Sigmoid colon (tissue), 7 donors: ENCODE results near the gene CHAF1B. TPM values are rescaled to one million over a fixed set of nuclear protein-coding genes. Genes with fewer than 3 reads are reported as not detected.
"Not testable (repeated sequence)": the region's sequence is repeated elsewhere in the genome, so short reads cannot be mapped to it uniquely, and the experiment has no call there.

ENCODE experiments used
- DNase-seq: peaks from one replicate; pipeline ENCODE4 v3.0.0-alpha.2; 2019
- H3K27ac ChIP-seq, 4 donors: fragments of 200-600 bp; sonication (generic); one replicate each; pipeline ENCODE4 v1.5.1; 2016 to 2019; ENCODE audit warnings: mild to moderate bottlenecking in 1 of 4
- H3K27me3 ChIP-seq, 3 donors: fragments of 200-600 bp; sonication (generic); one replicate each; pipeline ENCODE4 v1.5.1; 2019; ENCODE audit warnings: mild to moderate bottlenecking in 1 of 3
- H3K36me3 ChIP-seq, 4 donors: fragments of 200-600 bp; sonication (generic); one replicate each; pipeline ENCODE4 v1.5.1; 2016 to 2019
- H3K4me1 ChIP-seq, 4 donors: fragments of 200-600 bp; sonication (generic); one replicate each; pipeline ENCODE4 v1.5.1; 2017 to 2019
- H3K4me3 ChIP-seq, 4 donors: fragments of 200-600 bp; sonication (generic); one replicate each; pipeline ENCODE4 v1.5.1; 2017 to 2019; ENCODE audit warnings: mild to moderate bottlenecking in 2 of 4, moderate library complexity in 1 of 4
- H3K9me3 ChIP-seq, 4 donors: fragments of 200-600 bp in 3 of 4; sonication (generic) in 3 of 4; one replicate each; pipeline versions ENCODE4 v1.5.1 to v1.6.1; 2013 to 2019
- EP300 ChIP-seq, 4 donors: sonication (generic); formaldehyde crosslinking; IDR thresholded peaks; one replicate each; pipeline ENCODE4 v1.6.1; 2017; ENCODE audit warnings: antibody characterized with exemption in 4 of 4
- POLR2A ChIP-seq, 2 donors: fragments of 450-650 bp; IDR thresholded peaks; one replicate each; pipeline ENCODE4 v1.6.1; 2016; ENCODE audit warnings: antibody characterized with exemption in 2 of 2, mild to moderate bottlenecking in 2 of 2, moderate library complexity in 2 of 2
- POLR2AphosphoS5 ChIP-seq, 4 donors: sonication (generic); formaldehyde crosslinking; IDR thresholded peaks; one replicate each; pipeline ENCODE4 v1.6.1; 2017; ENCODE audit warnings: antibody characterized with exemption in 4 of 4
- WGBS, 2 donors: extraction: QIAGEN DNeasy Blood & Tissue Kit; methylation state at CpG; one replicate each; pipeline ENCODE4 v1.1.7; 2013; 5-methylcytosine and 5-hydroxymethylcytosine counted together
- intact Hi-C: fragments of 100-400 bp; cut with DNase I; formaldehyde crosslinking; loops from one replicate; pipeline ENCODE4 v1.15.1; 2023
- polyA plus RNA-seq, 3 donors: library from polyadenylated mRNA; stranded (reverse); fragments of 200-250 nt; gene quantifications; one replicate each; pipeline ENCODE4 v1.2.3, GENCODE V29; 2013
- total RNA-seq, 4 donors: library from RNA; depleted of rRNA; stranded (reverse); fragments of >200 nt; gene quantifications; one replicate each; pipeline ENCODE4 v1.1.0, GENCODE V29; 2016
- TF ChIP-seq, protein P1 (sequence below), 4 experiments: fragments of 450-650 bp in 3 of 4; fragments of 200-600 bp in 1 of 4; IDR thresholded peaks; one replicate each; pipeline ENCODE4 v1.5.1; 2016 to 2019; ENCODE audit warnings: antibody characterized with exemption in 4 of 4, mild to moderate bottlenecking in 3 of 4, moderate library complexity in 2 of 4
- donor health status: healthy with polysubstance abuse.
- donor health status: Bipolar disorder and iron deficiency.
- donor health status: healthy.

Gene CHAF1B
- total and polyA plus RNA-seq, 7 donors = 0.36 to 3.5 (median 0.66) TPM

GRCh38 chr21:36375994-36376393 lies 9.2 kb upstream of the CHAF1B start:
- Histone ChIP-seq H3K4me1 (no peaks in the 10 kb centered on the region), H3K4me3 (no peak overlapping the region), H3K36me3 (peaks cover 15 to 73% (median 30%) of the 10 kb centered on the region in 4 donors), H3K9me3 (no peaks in the 10 kb centered on the region), H3K27me3 (no peaks in the 10 kb centered on the region), H3K27ac (no peak overlapping the region)
- intact Hi-C loops = no loop called here
- TF ChIP-seq, protein P1, sequence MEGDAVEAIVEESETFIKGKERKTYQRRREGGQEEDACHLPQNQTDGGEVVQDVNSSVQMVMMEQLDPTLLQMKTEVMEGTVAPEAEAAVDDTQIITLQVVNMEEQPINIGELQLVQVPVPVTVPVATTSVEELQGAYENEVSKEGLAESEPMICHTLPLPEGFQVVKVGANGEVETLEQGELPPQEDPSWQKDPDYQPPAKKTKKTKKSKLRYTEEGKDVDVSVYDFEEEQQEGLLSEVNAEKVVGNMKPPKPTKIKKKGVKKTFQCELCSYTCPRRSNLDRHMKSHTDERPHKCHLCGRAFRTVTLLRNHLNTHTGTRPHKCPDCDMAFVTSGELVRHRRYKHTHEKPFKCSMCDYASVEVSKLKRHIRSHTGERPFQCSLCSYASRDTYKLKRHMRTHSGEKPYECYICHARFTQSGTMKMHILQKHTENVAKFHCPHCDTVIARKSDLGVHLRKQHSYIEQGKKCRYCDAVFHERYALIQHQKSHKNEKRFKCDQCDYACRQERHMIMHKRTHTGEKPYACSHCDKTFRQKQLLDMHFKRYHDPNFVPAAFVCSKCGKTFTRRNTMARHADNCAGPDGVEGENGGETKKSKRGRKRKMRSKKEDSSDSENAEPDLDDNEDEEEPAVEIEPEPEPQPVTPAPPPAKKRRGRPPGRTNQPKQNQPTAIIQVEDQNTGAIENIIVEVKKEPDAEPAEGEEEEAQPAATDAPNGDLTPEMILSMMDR (IDR thresholded peaks at IDR 0.05) = no peak
- TF ChIP-seq EP300 (IDR thresholded peaks at IDR 0.05) (no peak), POLR2AphosphoS5 (IDR thresholded peaks at IDR 0.05) (no peak), POLR2A (IDR thresholded peaks at IDR 0.05) (no peak)
- no peak for DNase-seq

DNA sequence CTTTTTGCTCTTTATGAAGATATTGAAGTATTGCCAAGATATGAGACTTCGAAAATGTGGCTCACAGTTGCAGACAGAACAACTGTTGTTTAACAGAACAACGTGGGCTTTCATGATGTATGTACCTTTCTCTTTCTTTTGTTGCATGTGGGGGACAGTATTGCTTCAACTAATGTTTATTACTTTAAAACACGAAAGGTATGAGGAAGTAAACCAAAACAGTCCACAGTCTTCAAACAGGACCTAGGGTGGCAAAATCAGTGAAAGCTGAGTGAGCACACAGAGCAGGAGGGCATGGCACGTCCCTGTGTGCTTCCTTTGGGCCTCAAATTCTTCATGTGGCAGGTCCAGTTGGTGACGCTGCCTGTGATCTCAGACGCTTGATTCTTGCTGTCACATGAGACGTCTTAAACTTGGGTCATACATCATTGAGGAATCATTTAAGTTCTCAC lies 7.8 kb upstream of the CHAF1B start:
- no peak for TF ChIP-seq EP300 (IDR thresholded peaks at IDR 0.05)
- TF ChIP-seq POLR2AphosphoS5 (IDR thresholded peaks at IDR 0.05) = no peak
- TF ChIP-seq, protein P1 (IDR thresholded peaks at IDR 0.05) = no peak
- no peak for TF ChIP-seq POLR2A (IDR thresholded peaks at IDR 0.05)
- intact Hi-C loops = no loop called here
- Histone ChIP-seq H3K36me3 (peaks cover 13 to 58% (median 23%) of the 10 kb centered on the region in 4 donors), H3K4me1 (no peaks in the 10 kb centered on the region), H3K27ac (no peak overlapping the region), H3K27me3 (no peaks in the 10 kb centered on the region), H3K4me3 (no peak overlapping the region), H3K9me3 (no peaks in the 10 kb centered on the region)
- WGBS, 2 donors = 23 to 62% methylated on average over 7 of the region's 7 CpGs
- DNase-seq = no peak

DNA sequence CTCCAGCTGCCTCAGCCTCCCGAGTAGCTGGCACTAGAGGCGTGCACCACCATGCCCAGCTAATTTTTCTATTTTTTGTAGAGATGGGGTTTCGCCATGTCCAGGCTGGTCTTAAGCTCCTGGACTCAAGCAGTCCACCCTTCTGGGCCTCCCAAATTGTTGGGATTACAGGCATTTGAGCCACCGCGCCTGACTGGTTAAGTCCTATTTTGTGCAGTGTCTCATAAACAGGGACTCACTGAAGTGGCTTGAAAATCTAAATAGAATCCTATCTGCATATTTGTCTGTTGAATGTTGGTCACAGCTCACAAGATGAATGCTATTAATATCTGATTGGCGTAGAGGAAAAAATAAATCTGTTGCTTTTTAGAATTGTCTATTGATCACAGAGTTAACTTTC lies 5.9 kb upstream of the CHAF1B start:
- WGBS, 2 donors = 94 to 96% methylated on average over 6 of the region's 6 CpGs
- DNase-seq = no peak
- TF ChIP-seq POLR2A (IDR thresholded peaks at IDR 0.05) (no peak), EP300 (IDR thresholded peaks at IDR 0.05) (no peak), POLR2AphosphoS5 (IDR thresholded peaks at IDR 0.05) (no peak)
- TF ChIP-seq, protein P1 (IDR thresholded peaks at IDR 0.05) = no peak
- H3K9me3 ChIP-seq = no peaks in the 10 kb centered on the region
- H3K4me3 ChIP-seq = no peak overlapping the region
- peaks cover 6 to 40% (median 13%) of the 10 kb centered on the region in 4 donors for H3K36me3 ChIP-seq
- no peaks in the 10 kb centered on the region for H3K27me3 ChIP-seq
- no peaks in the 10 kb centered on the region for H3K4me1 ChIP-seq
- intact Hi-C loops = no loop called here
- H3K27ac ChIP-seq = no peak overlapping the region

DNA sequence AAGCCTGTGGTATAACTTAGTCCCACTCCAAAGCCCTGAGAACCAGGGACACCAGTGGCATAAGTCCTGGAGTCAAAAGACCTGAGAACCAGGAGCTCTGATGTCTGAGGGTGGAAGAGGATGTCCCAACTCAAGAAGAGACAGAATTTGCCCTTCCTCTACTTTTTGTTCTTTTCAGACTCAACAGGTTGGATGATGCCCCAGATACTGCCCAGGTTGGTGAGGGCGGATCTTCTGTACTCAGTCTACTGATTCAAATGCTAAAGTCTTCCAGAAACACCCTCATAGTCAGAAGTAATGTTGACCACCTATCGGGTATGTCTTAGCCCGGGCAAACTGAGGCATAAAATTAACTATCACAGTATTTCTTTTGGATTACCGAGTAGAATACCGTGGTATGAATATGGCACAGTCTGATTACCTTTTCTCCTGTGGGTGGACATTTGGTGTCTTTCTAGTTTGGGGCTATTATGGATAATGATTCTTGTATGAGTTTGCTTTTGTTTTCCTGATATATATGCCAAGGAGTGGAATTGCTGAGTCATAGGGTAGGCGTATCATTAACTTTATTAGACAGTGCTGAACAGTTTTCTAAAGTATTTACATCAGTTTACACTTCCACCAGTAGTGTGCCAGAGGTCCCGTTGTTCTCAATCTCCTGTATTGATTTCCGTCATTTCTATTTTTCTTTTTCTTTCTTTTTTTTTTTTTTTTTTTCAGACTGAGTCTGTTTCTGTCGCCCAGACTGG lies 3.2 kb upstream of the CHAF1B start:
- peaks cover 0 to 15% (median 5%) of the 10 kb centered on the region in 4 donors for H3K4me1 ChIP-seq
- no peak for TF ChIP-seq POLR2A (IDR thresholded peaks at IDR 0.05)

DNA sequence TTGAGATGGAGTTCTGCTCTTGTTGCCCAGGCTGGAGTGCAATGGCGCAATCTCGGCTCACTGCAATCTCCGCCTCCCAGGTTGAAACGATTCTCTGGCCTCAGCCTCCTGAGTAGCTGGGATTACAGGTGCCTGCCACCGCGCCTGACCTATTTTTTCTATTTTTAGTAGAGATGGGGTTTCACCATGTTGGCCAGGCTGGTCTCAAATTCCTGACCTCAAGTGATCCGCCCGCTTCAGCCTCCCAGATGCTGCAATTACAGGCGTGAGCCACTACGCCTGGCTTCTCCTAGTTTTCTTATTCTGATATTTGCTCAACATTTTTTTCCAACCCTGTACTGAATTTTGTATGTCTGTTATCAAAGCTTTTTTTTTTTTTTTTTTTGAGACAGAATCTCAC lies 2.5 kb upstream of the CHAF1B start:
- H3K27ac ChIP-seq, H3K9me3 ChIP-seq, H3K4me3 ChIP-seq, intact Hi-C loops, H3K27me3 ChIP-seq, DNase-seq: not testable (repeated sequence)
- Histone ChIP-seq H3K36me3 (peaks cover 0 to 12% (median under 1%) of the 10 kb centered on the region in 4 donors), H3K4me1 (peaks cover 0 to 15% (median 5%) of the 10 kb centered on the region in 4 donors)
- WGBS, 2 donors = 88 to 96% methylated on average over 10 of the region's 10 CpGs

More for the DNA sequence above, 3.2 kb upstream of the CHAF1B start:
- no peak overlapping the region for H3K27ac ChIP-seq
- H3K27me3 ChIP-seq = no peaks in the 10 kb centered on the region
- H3K4me3 ChIP-seq = no peak overlapping the region
- H3K36me3 ChIP-seq = peaks cover 0 to 19% (median 4%) of the 10 kb centered on the region in 4 donors
- H3K9me3 ChIP-seq = no peaks in the 10 kb centered on the region
- DNase-seq = no peak
- 64 to 92% methylated on average over 9 of the region's 9 CpGs for WGBS, 2 donors
- intact Hi-C loops = no loop called here
